SK-N-SH (cell line): ENCODE results near the gene CACNG4. TPM values are rescaled to one million over a fixed set of nuclear protein-coding genes. Genes with fewer than 3 reads are reported as not detected.

Experiments used
- CTCF ChIA-PET: fragments of 300-600, 350-600 bp; formaldehyde crosslinking; extraction: SDS; loops from one replicate; lab custom pipeline; 2021; lab: Yijun Ruan, JAX
- POLR2A ChIA-PET: fragments of 350-600 bp; sonication (Branson Sonifier 250); formaldehyde crosslinking; extraction: SDS; loops from one replicate; lab custom pipeline; 2020; ENCODE audit warnings: antibody characterized with exemption, inconsistent platforms; lab: Yijun Ruan, JAX
- DNase-seq: peaks from one replicate; pipeline ENCODE4 v3.0.0; 2012
- H2AFZ ChIP-seq: fragments of 200-600 bp; sonication (generic); 2 replicates; pipeline ENCODE4 v1.8.1; 2016; ENCODE audit warnings: antibody characterized with exemption, mild to moderate bottlenecking, low read depth
- H3F3A ChIP-seq: fragments of 200-600 bp; sonication (generic); replicated peaks from 2 replicates; pipeline ENCODE3; 2016; ENCODE audit warnings: antibody characterized with exemption, mild to moderate bottlenecking; ENCODE audit not compliant: insufficient read depth
- H3K27ac ChIP-seq, 2 experiments: fragments of 200-500 bp in 1 of 2; fragments of 200-600 bp in 1 of 2; sonication (Bioruptor generic) in 1 of 2; sonication (generic), shearing (Covaris generic) in 1 of 2; 2 replicates each; pipeline versions ENCODE4 v1.5.1 to v1.6.1; 2014 to 2016; ENCODE audit warnings: low read depth in 2 of 2, inconsistent platforms in 1 of 2, low read length in 1 of 2, mild to moderate bottlenecking in 1 of 2, mixed read lengths in 1 of 2
- H3K27me3 ChIP-seq: fragments of 200-600 bp; sonication (generic), shearing (Covaris generic); 2 replicates; pipeline ENCODE4 v1.6.1; 2016; ENCODE audit warnings: mixed run types; ENCODE audit not compliant: insufficient read depth
- H3K36me3 ChIP-seq, 2 experiments: fragments of 200-500 bp in 1 of 2; fragments of 200-600 bp in 1 of 2; sonication (Bioruptor generic) in 1 of 2; sonication (generic) in 1 of 2; replicated peaks in 1 of 2; 2 replicates each; pipeline versions ENCODE3 to v1.5.1; 2014 to 2016; ENCODE audit warnings: low read length in 1 of 2, mild to moderate bottlenecking in 1 of 2; ENCODE audit not compliant: insufficient read depth in 2 of 2, control insufficient read depth in 1 of 2
- H3K4me1 ChIP-seq, 2 experiments: fragments of 200-500 bp in 1 of 2; fragments of 200-600 bp in 1 of 2; sonication (Bioruptor generic) in 1 of 2; sonication (generic), shearing (Covaris generic) in 1 of 2; 2 replicates each; pipeline versions ENCODE4 v1.5.1 to v1.6.1; 2014 to 2016; ENCODE audit warnings: low read depth in 1 of 2, low read length in 1 of 2, mixed run types in 1 of 2; ENCODE audit not compliant: insufficient read depth in 2 of 2, control insufficient read depth in 1 of 2
- H3K4me2 ChIP-seq: fragments of 200-600 bp; sonication (generic), shearing (Covaris generic); 2 replicates; pipeline ENCODE4 v1.6.1; 2017; ENCODE audit warnings: mixed run types
- H3K4me3 ChIP-seq, 2 experiments: fragments of 200-500 bp in 1 of 2; fragments of 200-600 bp in 1 of 2; sonication (Bioruptor generic) in 1 of 2; sonication (generic), shearing (Covaris generic) in 1 of 2; 2 replicates each; pipeline versions ENCODE4 v1.5.1 to v1.8.1; 2014 to 2016; ENCODE audit warnings: low read depth in 2 of 2, inconsistent platforms in 1 of 2, low read length in 1 of 2, mild to moderate bottlenecking in 1 of 2, mixed read lengths in 1 of 2, moderate library complexity in 1 of 2
- H3K79me2 ChIP-seq: fragments of 200-600 bp; sonication (generic); 2 replicates; pipeline ENCODE4 v1.8.1; 2017; ENCODE audit warnings: mild to moderate bottlenecking; ENCODE audit not compliant: insufficient read depth
- H3K9ac ChIP-seq: fragments of 200-600 bp; sonication (generic); 2 replicates; pipeline ENCODE4 v1.6.1; 2017; ENCODE audit warnings: mixed run types
- H3K9me2 ChIP-seq: fragments of 200-600 bp; sonication (generic); 2 replicates; pipeline ENCODE4 v1.6.1; 2017; ENCODE audit warnings: mixed run types
- H3K9me3 ChIP-seq: fragments of 200-600 bp; sonication (generic); 2 replicates; pipeline ENCODE4 v1.6.1; 2017; ENCODE audit warnings: mixed run types, mild to moderate bottlenecking, moderate library complexity
- H4K20me1 ChIP-seq: fragments of 200-600 bp; sonication (generic); 2 replicates; pipeline ENCODE4 v1.6.1; 2017; ENCODE audit warnings: mild to moderate bottlenecking, mixed run types; ENCODE audit not compliant: insufficient read depth
- EP300 ChIP-seq, 2 experiments: IDR thresholded peaks; 2 replicates each; pipeline versions ENCODE4 v1.4.0 to v1.6.1; 2012; ENCODE audit warnings: borderline replicate concordance in 1 of 2, low read depth in 1 of 2, low read length in 1 of 2
- EZH2phosphoT487 ChIP-seq: fragments of 200-600 bp; sonication (generic); IDR thresholded peaks from 2 replicates; pipeline ENCODE4 v1.6.1; 2017; ENCODE audit warnings: low read depth, mixed run types, mild to moderate bottlenecking, antibody characterized with exemption, moderate library complexity, borderline replicate concordance
- FOXJ3 ChIP-seq: sonication (generic); formaldehyde crosslinking; IDR thresholded peaks from 2 replicates; pipeline ENCODE4 v1.5.1; 2020; ENCODE audit warnings: mild to moderate bottlenecking, missing genetic modification reagents
- FOXM1 ChIP-seq: IDR thresholded peaks from 2 replicates; pipeline ENCODE4 v1.4.0; 2012; ENCODE audit warnings: low read depth, mild to moderate bottlenecking
- GABPA ChIP-seq: IDR thresholded peaks from 2 replicates; pipeline ENCODE4 v1.4.0; 2012; ENCODE audit warnings: low read depth, mild to moderate bottlenecking
- JUND ChIP-seq: IDR thresholded peaks from 2 replicates; pipeline ENCODE4 v1.4.0; 2012
- POLR2AphosphoS5 ChIP-seq: IDR thresholded peaks from 2 replicates; pipeline ENCODE4 v1.6.1; 2012; ENCODE audit warnings: low read depth, low read length
- RXRA ChIP-seq: IDR thresholded peaks from 2 replicates; pipeline ENCODE4 v1.4.0; 2012; ENCODE audit warnings: low read depth, mild to moderate bottlenecking, borderline replicate concordance
- SMC3 ChIP-seq: IDR thresholded peaks from 2 replicates; pipeline ENCODE4 v1.6.1; 2012; ENCODE audit warnings: low read depth, low read length, improper control_type of control experiment
- TEAD4 ChIP-seq: IDR thresholded peaks from 2 replicates; pipeline ENCODE4 v1.4.0; 2012; ENCODE audit warnings: mild to moderate bottlenecking, borderline replicate concordance; ENCODE audit not compliant: insufficient read depth
- WGBS: methylation state at CpG from one replicate; pipeline ENCODE4 v1.1.6; 2017; ENCODE audit warnings: low lambda C conversion rate; 5-methylcytosine and 5-hydroxymethylcytosine counted together
- polyA plus RNA-seq, 3 experiments: library from polyadenylated mRNA; depleted of rRNA; stranded (reverse); fragments of >200 nt; gene quantifications; 2 replicates each; pipeline ENCODE4 v1.2.3, GENCODE V29; 2012
- TF ChIP-seq, protein P1 (sequence below): fragments of 150-350 bp; IDR thresholded peaks from 2 replicates; pipeline ENCODE4 v1.6.1; 2016; ENCODE audit warnings: mild to moderate bottlenecking, low read depth, low read length
- TF ChIP-seq, protein P2 (sequence below): IDR thresholded peaks from 2 replicates; pipeline ENCODE4 v1.4.0; 2012; ENCODE audit warnings: low read depth
- TF ChIP-seq, protein P3 (sequence below): IDR thresholded peaks from 2 replicates; pipeline ENCODE4; 2012
- TF ChIP-seq, protein P4 (sequence below): IDR thresholded peaks from 2 replicates; pipeline ENCODE4 v1.4.0; 2012; ENCODE audit warnings: low read depth, borderline replicate concordance
- TF ChIP-seq, protein P5 (sequence below): fragments of 200-600 bp; sonication (generic); IDR thresholded peaks from 2 replicates; pipeline ENCODE4 v1.6.1; 2017; ENCODE audit warnings: antibody characterized with exemption, mild to moderate bottlenecking, moderate library complexity

The CACNG4 gene
- polyA plus RNA-seq, 1 of the 3 experiments (the other 2 are of a cell fraction) = 13.2 TPM

DNA sequence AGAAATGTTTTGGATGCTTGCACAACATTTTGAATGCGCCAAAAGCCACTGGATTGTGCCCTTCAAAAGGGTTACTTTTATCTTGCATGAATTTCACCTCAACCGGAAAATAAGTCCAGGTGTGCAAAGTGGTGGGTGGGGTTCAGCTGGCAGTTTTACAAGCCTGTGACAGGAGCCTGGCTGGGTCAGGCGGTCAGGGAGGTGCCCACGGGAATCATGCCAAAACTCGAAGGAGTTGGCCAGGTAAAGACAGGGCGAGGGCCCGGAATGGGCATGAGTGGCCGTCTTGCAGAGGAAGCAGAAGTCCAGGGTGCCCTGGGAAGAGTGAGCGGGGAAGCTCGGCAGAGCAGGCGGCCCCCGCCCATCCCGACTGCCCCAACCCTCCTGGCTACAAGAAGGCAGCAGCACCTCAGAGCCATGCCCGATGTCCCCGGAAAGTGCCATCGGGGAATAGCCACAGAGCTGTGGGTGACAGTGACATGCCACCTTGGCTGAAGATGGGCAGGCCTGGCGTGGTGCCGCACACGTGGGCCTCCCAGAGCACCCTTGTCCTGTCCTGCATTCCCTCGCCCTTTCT, 60.8 kb downstream of the CACNG4 start:
- no peaks in the 10 kb centered on the region for H3K79me2 ChIP-seq
- POLR2A ChIA-PET = interaction anchor here (0.8 kb wide), 1 partner anchor 50 kb away, joined by 3 read pairs; no protein-coding TSS in a partner anchor
- no peaks in the 10 kb centered on the region for H3K36me3 ChIP-seq
- TF ChIP-seq POLR2AphosphoS5 = no peak
- no peak for TF ChIP-seq SMC3
- TF ChIP-seq GABPA = no peak
- no peak for TF ChIP-seq EP300 (IDR thresholded peaks at IDR 0.05; ENCODE audit: borderline replicate concordance in 1 of 2, low read depth in 1 of 2, low read length in 1 of 2)
- TF ChIP-seq, protein P1, sequence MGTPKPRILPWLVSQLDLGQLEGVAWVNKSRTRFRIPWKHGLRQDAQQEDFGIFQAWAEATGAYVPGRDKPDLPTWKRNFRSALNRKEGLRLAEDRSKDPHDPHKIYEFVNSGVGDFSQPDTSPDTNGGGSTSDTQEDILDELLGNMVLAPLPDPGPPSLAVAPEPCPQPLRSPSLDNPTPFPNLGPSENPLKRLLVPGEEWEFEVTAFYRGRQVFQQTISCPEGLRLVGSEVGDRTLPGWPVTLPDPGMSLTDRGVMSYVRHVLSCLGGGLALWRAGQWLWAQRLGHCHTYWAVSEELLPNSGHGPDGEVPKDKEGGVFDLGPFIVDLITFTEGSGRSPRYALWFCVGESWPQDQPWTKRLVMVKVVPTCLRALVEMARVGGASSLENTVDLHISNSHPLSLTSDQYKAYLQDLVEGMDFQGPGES = no peak
- no peaks in the 10 kb centered on the region for H3K27me3 ChIP-seq
- peaks cover 0 to 25% of the 10 kb centered on the region in 2 experiments; a peak in 1 of 4 replicates for H3K4me1 ChIP-seq
- H3K9me3 ChIP-seq = no peaks in the 10 kb centered on the region
- no peak overlapping the region for H3K4me3 ChIP-seq
- CTCF ChIA-PET = interaction anchor here (0.8 to 1.4 kb wide), 5 partner anchors 8 to 332 kb away, joined by 3 to 4 read pairs (median 4); no protein-coding TSS in a partner anchor
- H3F3A ChIP-seq = no peaks in the 10 kb centered on the region
- no peaks in the 10 kb centered on the region for H4K20me1 ChIP-seq
- H3K9me2 ChIP-seq = no peaks in the 10 kb centered on the region
- WGBS = 88% methylated on average over 20 of the region's 20 CpGs
- H3K27ac ChIP-seq = peak overlapping the region in 1 of 2 experiments; percentile 12; a peak in 1 of 4 replicates
- H3K9ac ChIP-seq = no peak overlapping the region
- no peak for DNase-seq
- no peak overlapping the region for H2AFZ ChIP-seq
- no peak overlapping the region for H3K4me2 ChIP-seq

DNA sequence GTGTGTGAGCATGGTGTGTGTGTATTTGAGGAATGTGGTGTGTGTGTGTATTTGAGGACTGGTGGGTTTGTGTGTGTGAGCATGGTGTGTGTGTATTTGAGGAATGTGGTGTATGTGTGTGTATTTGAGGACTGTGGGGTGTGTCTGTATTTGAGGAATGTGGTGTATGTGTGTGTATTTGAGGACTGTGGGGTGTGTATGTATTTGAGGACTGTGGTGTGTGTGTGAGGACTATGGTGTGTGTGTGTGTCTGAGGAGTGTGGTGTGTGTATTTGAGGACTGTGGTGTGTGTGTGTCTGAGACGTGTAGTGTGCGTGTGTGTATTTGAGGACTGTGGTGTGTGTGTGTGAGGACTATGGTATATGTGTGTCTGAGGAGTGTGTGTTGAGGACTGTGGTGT, 61.8 kb downstream of the CACNG4 start:
- H3K27me3 ChIP-seq = no peaks in the 10 kb centered on the region
- H3K9me2 ChIP-seq = no peaks in the 10 kb centered on the region
- H3K9ac ChIP-seq = no peak overlapping the region
- no peaks in the 10 kb centered on the region for H3K79me2 ChIP-seq
- no peak overlapping the region for H3K4me2 ChIP-seq
- H3F3A ChIP-seq = no peaks in the 10 kb centered on the region
- WGBS = 94% methylated on average over 2 of the region's 2 CpGs
- CTCF ChIA-PET = no interaction called here
- H4K20me1 ChIP-seq = no peaks in the 10 kb centered on the region
- no peak overlapping the region for H3K27ac ChIP-seq
- TF ChIP-seq FOXM1 (no peak), TEAD4 (no peak), EZH2phosphoT487 (no peak), EP300 (IDR thresholded peaks at IDR 0.05; ENCODE audit: borderline replicate concordance in 1 of 2, low read depth in 1 of 2, low read length in 1 of 2) (no peak), JUND (no peak), FOXJ3 (CRISPR knock-in tag) (no peak), RXRA (no peak)
- TF ChIP-seq, protein P2, sequence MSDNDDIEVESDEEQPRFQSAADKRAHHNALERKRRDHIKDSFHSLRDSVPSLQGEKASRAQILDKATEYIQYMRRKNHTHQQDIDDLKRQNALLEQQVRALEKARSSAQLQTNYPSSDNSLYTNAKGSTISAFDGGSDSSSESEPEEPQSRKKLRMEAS = no peak
- TF ChIP-seq, protein P3, sequence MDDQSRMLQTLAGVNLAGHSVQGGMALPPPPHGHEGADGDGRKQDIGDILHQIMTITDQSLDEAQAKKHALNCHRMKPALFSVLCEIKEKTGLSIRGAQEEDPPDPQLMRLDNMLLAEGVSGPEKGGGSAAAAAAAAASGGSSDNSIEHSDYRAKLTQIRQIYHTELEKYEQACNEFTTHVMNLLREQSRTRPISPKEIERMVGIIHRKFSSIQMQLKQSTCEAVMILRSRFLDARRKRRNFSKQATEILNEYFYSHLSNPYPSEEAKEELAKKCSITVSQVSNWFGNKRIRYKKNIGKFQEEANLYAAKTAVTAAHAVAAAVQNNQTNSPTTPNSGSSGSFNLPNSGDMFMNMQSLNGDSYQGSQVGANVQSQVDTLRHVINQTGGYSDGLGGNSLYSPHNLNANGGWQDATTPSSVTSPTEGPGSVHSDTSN = no peak
- TF ChIP-seq, protein P4, sequence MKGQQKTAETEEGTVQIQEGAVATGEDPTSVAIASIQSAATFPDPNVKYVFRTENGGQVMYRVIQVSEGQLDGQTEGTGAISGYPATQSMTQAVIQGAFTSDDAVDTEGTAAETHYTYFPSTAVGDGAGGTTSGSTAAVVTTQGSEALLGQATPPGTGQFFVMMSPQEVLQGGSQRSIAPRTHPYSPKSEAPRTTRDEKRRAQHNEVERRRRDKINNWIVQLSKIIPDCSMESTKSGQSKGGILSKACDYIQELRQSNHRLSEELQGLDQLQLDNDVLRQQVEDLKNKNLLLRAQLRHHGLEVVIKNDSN = no peak
- TF ChIP-seq, protein P5, sequence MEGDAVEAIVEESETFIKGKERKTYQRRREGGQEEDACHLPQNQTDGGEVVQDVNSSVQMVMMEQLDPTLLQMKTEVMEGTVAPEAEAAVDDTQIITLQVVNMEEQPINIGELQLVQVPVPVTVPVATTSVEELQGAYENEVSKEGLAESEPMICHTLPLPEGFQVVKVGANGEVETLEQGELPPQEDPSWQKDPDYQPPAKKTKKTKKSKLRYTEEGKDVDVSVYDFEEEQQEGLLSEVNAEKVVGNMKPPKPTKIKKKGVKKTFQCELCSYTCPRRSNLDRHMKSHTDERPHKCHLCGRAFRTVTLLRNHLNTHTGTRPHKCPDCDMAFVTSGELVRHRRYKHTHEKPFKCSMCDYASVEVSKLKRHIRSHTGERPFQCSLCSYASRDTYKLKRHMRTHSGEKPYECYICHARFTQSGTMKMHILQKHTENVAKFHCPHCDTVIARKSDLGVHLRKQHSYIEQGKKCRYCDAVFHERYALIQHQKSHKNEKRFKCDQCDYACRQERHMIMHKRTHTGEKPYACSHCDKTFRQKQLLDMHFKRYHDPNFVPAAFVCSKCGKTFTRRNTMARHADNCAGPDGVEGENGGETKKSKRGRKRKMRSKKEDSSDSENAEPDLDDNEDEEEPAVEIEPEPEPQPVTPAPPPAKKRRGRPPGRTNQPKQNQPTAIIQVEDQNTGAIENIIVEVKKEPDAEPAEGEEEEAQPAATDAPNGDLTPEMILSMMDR = no peak
- TF ChIP-seq, all 33 proteins: peak for 0
- Histone ChIP-seq H3K36me3 (no peaks in the 10 kb centered on the region), H3K9me3 (no peaks in the 10 kb centered on the region), H2AFZ (no peak overlapping the region), H3K4me3 (no peak overlapping the region), H3K4me1 (peaks cover 0 to 15% of the 10 kb centered on the region in 2 experiments; a peak in 1 of 4 replicates)
- POLR2A ChIA-PET = no interaction called here
- no peak for DNase-seq
